Daoy (cell line): ENCODE results near the gene PLOD3. TPM values are rescaled to one million over a fixed set of nuclear protein-coding genes. Genes with fewer than 3 reads are reported as not detected.

Experiments
- DNase-seq: peaks from one replicate; pipeline ENCODE4 v3.0.0-alpha.2; 2015; ENCODE audit warnings: low read depth
- total RNA-seq: library from RNA; depleted of rRNA; stranded (reverse); fragments of >200 nt; shearing (Covaris generic); gene quantifications from 2 replicates; pipeline ENCODE4 v1.2.3, GENCODE V29; 2014

Gene PLOD3
- total RNA-seq, 1 experiment from 2014 or later = 107 TPM

GRCh38 chr7:101238226-101239182 lies 21.1 kb upstream of the PLOD3 start:
- DNase-seq = no peak

DNA sequence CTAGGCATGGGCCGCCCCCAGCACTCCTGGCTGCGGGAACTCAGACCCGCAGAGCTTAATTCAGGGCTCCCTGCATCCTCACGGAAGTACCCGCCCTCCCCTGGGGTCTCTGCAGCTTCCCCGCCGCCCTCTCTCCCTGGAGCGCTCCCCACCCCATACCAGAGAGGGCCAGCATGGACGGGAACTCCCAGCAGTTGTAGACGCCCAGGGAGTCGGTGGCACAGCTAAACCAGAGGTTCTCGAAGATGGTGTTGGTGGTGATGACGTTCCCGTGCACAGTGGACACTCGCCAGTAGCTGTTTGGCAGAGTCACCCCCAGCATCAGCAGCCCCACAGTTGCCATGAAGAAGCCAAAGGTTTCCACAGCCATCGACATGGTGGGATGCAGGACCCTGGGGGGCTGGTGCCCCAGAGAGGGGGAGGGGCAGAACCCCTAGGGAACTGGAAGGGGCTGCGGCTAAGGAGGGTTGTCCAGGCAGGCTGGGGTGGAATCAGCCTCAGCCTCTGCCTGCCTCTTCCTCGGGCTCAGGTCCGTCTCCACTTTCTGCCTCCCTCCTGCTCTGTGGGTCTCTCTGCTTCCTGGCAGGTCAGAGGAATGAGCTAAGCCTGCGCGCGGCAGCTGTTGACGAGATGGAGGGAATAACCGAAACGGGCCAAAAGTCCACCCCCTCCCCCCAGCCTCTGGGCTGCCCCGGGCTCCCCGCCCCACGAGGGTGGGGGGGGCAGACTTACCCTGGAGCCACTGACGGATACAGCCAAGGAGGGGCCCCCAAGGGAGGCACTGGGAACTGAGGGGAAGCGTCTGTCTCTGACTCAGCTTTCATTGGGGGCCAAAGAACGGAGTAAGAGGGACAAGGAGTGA lies 20.1 kb upstream of the PLOD3 start, which contains the start of gene CLDN15:
Gene CLDN15, minus strand, starts transcription at position 597 of the 862 bp plus-strand sequence. Its CDS starts 221 bp downstream, at position 376.
- peak; percentile 65 for DNase-seq

GRCh38 chr7:101236292-101236835 lies 19.0 kb upstream of the PLOD3 start:
- DNase-seq = no peak

- DNase-seq = no peak
These were observed 18.1 kb upstream of the PLOD3 start for GRCh38 chr7:101235522-101235921.

- no peak for DNase-seq
These were observed 17.7 kb upstream of the PLOD3 start for GRCh38 chr7:101235050-101235449.

- DNase-seq = no peak
These were observed 17.3 kb upstream of the PLOD3 start for GRCh38 chr7:101234636-101235035.

DNA sequence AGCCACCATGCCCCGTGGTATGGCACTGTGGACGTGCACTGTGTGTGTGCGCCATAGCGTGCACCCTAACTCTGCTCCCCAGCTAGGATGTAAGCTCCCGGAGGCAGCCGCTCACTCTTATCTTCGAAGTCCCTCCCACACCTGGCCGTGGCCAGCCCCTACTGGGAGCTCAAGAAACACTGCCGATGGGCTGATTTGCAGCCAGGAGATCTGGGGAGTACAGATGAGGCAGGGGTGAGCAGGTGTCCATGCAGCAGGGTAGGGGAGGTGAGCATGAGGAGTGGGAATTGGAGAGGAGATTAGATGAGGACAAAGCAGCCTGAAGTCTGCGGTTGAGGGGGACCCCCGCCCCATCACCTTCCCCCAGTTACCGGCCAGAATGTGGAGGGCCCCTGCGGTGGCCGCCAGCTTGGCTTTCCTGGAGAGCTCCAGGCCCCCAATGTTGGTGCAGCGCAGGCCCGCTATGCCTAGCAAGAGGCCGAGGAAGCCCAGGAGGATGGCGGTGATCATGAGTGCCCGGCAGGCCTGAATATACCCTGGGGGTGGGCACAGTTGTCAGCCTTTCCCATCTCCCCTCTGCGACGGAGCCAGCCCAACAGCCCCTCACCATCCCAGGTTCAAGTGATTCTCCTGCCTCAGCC lies 16.6 kb upstream of the PLOD3 start:
- DNase-seq = no peak

DNA sequence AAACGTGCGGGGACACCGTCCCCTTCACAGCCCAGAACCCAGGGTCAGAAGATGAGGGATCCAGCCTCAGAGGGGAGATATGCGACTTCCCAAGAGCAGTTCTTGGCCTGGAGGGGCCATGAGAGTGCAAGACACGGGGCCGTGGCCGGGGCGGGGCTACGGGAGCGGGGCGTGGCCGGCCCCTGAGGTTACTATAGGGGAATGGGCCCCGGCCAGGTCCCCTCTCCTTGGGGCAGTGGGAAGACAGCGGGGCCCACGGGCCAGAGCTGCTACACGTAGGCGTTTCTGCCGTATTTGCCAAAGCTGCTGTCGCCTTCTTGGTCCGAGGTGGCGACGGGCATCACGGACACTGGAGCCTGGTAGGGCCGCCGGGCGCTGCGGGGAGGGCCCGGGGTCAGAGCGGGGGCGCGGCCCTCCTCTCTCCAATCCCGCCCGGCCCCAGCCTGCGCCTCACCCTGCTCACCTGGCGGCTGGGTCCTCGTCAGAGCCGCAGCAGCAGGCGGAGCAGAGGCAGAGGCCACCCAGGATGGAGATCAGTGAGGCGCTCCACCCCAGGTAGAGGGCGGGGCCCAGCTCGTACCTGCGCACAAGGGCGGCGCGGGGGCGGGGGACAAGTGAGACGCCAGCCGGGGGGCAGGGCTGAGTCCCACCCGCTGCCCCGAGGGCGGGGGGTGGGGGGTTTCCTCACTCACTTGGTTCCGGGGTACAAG lies 14.9 kb upstream of the PLOD3 start:
- no peak for DNase-seq

GRCh38 chr7:101231644-101232043 lies 14.3 kb upstream of the PLOD3 start:
- DNase-seq = no peak

GRCh38 chr7:101226721-101227120 lies 9.3 kb upstream of the PLOD3 start:
- DNase-seq = no peak

- DNase-seq = no peak
These were observed 8.3 kb upstream of the PLOD3 start for GRCh38 chr7:101225650-101226049.

- no peak for DNase-seq
These were observed 6.1 kb upstream of the PLOD3 start for GRCh38 chr7:101223528-101223927.

DNA sequence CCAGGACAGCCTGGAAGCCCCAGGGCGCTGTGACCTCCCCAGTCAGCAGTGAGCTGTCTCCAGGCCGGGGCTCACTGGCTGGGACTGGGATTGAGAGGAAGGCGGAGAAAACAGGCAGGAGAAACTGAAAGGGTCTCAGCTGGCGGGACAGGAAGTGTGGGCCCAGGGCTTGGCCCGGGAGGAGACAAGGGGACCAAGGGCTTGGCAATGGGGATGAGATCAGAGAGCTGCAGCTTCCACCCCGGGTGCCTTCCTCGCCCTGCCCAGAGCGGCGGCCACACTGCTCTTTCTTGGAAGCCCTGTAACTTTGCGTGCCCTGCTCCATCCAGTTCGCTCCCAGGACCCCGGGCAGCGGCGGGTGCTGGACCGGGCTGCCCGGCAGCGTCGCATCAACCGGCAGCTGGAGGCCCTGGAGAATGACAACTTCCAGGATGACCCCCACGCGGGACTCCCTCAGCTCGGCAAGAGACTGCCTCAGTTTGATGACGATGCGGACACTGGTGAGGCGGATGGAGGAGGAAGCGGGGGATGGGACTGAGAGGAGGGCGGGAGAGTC lies 5.0 kb upstream of the PLOD3 start:
- DNase-seq = no peak

GRCh38 chr7:101220295-101220694 lies 2.9 kb upstream of the PLOD3 start:
- DNase-seq = no peak

GRCh38 chr7:101218236-101219125 lies 1.1 kb upstream of the PLOD3 start:
- DNase-seq = no peak

DNA sequence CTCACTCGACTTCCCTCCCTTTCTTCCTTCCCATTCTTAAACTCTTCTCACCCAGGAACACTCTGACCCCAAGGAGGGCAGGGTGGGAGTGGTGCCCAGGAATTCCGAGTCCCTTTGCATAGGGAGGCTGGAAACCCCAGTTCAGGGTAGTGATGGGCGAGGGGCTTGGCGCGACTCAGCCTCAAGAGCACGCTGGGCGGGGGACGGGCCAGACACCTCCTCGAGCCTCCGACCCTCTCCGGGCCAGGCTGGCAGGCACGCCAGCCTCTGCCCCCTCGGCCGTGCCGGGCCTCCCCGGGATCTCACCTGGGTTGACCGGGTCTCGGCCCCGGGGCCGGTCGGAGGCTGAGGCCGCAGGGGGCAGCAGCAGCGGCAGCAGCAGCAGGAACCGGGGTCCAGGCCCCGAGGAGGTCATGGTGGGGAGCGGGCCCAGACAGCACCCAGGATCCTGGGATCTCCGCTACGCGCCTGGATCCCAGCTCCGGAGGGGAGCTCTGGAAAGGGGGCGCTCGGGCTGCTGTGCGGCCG lies 457 bp downstream of the PLOD3 start:
- DNase-seq = no peak

GRCh38 chr7:101216001-101216859 lies 1.2 kb downstream of the PLOD3 start:
- DNase-seq = peak; percentile 56

DNA sequence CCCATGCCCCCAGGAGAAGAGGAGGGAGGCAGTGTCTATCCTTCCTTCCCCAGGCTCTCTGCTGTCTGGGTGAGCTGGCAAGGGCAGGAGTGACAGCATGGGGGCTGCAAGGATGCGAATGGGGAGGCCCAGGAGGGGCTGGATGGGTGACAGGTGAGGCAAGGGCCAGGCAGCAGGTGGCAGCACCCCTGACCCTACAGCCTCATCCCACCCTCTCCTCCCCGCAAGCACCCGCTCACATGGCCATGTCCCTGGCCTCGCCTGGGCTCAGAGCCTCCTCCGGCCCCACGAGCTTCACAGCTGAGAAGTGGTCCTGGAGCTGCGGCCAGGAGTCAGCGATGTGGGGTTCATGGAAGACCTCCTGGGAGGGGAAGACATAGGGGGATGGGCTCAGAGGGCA lies 5.4 kb downstream of the PLOD3 start:
- DNase-seq = no peak
